Gastroesophageal sphincter (tissue), 4 donors: ENCODE measurements around the gene KIR2DL3. TPM values are rescaled to one million over a fixed set of nuclear protein-coding genes. Genes with fewer than 3 reads are reported as not detected.
"Not testable (repeated sequence)": the region's sequence is repeated elsewhere in the genome, so short reads cannot be mapped to it uniquely, and the experiment has no call there.

Experiments used
- ATAC-seq: fragments of 150-250 bp; one replicate; pipeline ENCODE4 v1.9.1; 2016; ENCODE audit warnings: mild to moderate bottlenecking, moderate library complexity
- H3K27ac ChIP-seq, 4 donors: fragments of 200-600 bp; sonication (generic) in 3 of 4; 1 replicate in 3 of 4; 2 replicates in 1 of 4; pipeline ENCODE4 v1.5.1; 2016 to 2019
- H3K27me3 ChIP-seq: fragments of 200-600 bp; sonication (generic); one replicate; pipeline ENCODE4 v1.5.1; 2019
- H3K36me3 ChIP-seq, 2 donors: fragments of 200-600 bp; sonication (generic); one replicate each; pipeline ENCODE4 v1.5.1; 2019; ENCODE audit warnings: control low read depth in 1 of 2
- H3K4me1 ChIP-seq, 3 donors: fragments of 200-600 bp; sonication (generic); 1 replicate in 2 of 3; 2 replicates in 1 of 3; pipeline ENCODE4 v1.5.1; 2016 to 2019; ENCODE audit warnings: control low read depth in 2 of 3
- H3K4me3 ChIP-seq, 2 donors: fragments of 200-600 bp; sonication (generic); one replicate each; pipeline ENCODE4 v1.5.1; 2019; ENCODE audit warnings: mild to moderate bottlenecking in 1 of 2, moderate library complexity in 1 of 2
- H3K9me3 ChIP-seq, 3 donors: fragments of 200-600 bp; sonication (generic); one replicate each; pipeline ENCODE4 v1.5.1; 2017 to 2019; ENCODE audit warnings: control low read depth in 2 of 3
- WGBS, 2 donors: methylation state at CpG; one replicate each; pipeline ENCODE4 v1.1.5; 2018; ENCODE audit warnings: low coverage in 1 of 2; 5-methylcytosine and 5-hydroxymethylcytosine counted together
- total RNA-seq, 4 donors: library from RNA; depleted of rRNA; stranded (reverse); fragments of >200 nt; gene quantifications; one replicate each; pipeline ENCODE4 v1.1.0, GENCODE V29; 2016

The KIR2DL3 gene
- total RNA-seq, 4 donors from 2014 or later: 0.25 TPM; not detected in 3

- not testable (repeated sequence) for H3K9me3 ChIP-seq, H3K4me1 ChIP-seq, H3K4me3 ChIP-seq, H3K27ac ChIP-seq, H3K36me3 ChIP-seq, ATAC-seq
- WGBS, 2 donors: no CpG with 5 or more reads among the region's 12 CpGs
- peaks cover 12% of the 10 kb centered on the region for H3K27me3 ChIP-seq
Measured at GRCh38 chr19:54756204-54757110, 18.1 kb downstream of the KIR2DL3 start.

- not testable (repeated sequence) for ATAC-seq, H3K9me3 ChIP-seq, H3K4me1 ChIP-seq, H3K27ac ChIP-seq, H3K36me3 ChIP-seq, H3K4me3 ChIP-seq
- WGBS, 2 donors: 17% methylated on average over 1 of the region's 6 CpGs; no CpG with 5 or more reads in 1 of the 2 donors
- H3K27me3 ChIP-seq: peaks cover 12% of the 10 kb centered on the region
Measured at GRCh38 chr19:54758577-54758976, 20.3 kb downstream of the KIR2DL3 start.

GRCh38 chr19:54764219-54764618 is 25.9 kb downstream of the KIR2DL3 start:
- not testable (repeated sequence) for ATAC-seq, H3K4me1 ChIP-seq, H3K27me3 ChIP-seq, H3K36me3 ChIP-seq, H3K4me3 ChIP-seq, H3K27ac ChIP-seq
- WGBS, 2 donors: 46 to 80% methylated on average over 1 to 2 of the region's 8 CpGs
- H3K9me3 ChIP-seq: peaks cover 0 to 12% (median 0%) of the 10 kb centered on the region in 3 donors

- ATAC-seq, H3K4me1 ChIP-seq, H3K27me3 ChIP-seq, H3K27ac ChIP-seq, H3K4me3 ChIP-seq, H3K36me3 ChIP-seq: not testable (repeated sequence)
- peaks cover 0 to 12% (median 0%) of the 10 kb centered on the region in 3 donors for H3K9me3 ChIP-seq
- WGBS, 2 donors: 64 to 80% methylated on average over 1 to 3 of the region's 4 CpGs
Measured at GRCh38 chr19:54766464-54766863, 28.2 kb downstream of the KIR2DL3 start.

GRCh38 chr19:54769646-54770045 is 31.3 kb downstream of the KIR2DL3 start, which contains the start of gene KIR2DL1:
Gene KIR2DL1, plus strand, starts transcription at chr19:54769793. Its CDS starts 58 bp downstream, at chr19:54769851.
- H3K27me3 ChIP-seq, ATAC-seq, H3K4me3 ChIP-seq, H3K4me1 ChIP-seq, H3K27ac ChIP-seq, H3K36me3 ChIP-seq: not testable (repeated sequence)
- peaks cover 0 to 12% (median 0%) of the 10 kb centered on the region in 3 donors for H3K9me3 ChIP-seq
- WGBS, 2 donors: 92% methylated on average over 6 of the region's 15 CpGs; no CpG with 5 or more reads in 1 of the 2 donors

DNA sequence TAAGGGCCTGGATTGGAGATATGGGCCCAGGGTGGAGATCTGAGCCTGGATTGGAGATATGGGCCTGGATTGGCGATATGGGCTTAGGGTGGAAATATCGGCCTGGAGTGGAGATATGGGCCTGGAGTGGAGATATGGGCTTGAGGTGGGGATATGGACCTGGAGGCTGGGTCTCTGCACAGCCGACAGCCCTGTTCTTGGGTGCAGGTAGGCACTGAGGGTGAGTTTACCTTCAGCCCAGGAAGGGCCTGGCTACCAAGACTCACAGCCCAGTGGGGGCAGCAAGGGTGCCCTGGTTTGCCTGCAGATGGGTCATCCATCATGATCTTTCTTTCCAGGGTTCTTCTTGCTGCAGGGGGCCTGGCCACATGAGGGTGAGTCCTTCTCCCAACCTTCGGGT is 32.2 kb downstream of the KIR2DL3 start:
- not testable (repeated sequence) for H3K27me3 ChIP-seq, H3K4me1 ChIP-seq, ATAC-seq, H3K9me3 ChIP-seq, H3K4me3 ChIP-seq, H3K36me3 ChIP-seq, H3K27ac ChIP-seq
- WGBS, 2 donors: 71 to 78% methylated on average over 2 to 3 of the region's 4 CpGs

DNA sequence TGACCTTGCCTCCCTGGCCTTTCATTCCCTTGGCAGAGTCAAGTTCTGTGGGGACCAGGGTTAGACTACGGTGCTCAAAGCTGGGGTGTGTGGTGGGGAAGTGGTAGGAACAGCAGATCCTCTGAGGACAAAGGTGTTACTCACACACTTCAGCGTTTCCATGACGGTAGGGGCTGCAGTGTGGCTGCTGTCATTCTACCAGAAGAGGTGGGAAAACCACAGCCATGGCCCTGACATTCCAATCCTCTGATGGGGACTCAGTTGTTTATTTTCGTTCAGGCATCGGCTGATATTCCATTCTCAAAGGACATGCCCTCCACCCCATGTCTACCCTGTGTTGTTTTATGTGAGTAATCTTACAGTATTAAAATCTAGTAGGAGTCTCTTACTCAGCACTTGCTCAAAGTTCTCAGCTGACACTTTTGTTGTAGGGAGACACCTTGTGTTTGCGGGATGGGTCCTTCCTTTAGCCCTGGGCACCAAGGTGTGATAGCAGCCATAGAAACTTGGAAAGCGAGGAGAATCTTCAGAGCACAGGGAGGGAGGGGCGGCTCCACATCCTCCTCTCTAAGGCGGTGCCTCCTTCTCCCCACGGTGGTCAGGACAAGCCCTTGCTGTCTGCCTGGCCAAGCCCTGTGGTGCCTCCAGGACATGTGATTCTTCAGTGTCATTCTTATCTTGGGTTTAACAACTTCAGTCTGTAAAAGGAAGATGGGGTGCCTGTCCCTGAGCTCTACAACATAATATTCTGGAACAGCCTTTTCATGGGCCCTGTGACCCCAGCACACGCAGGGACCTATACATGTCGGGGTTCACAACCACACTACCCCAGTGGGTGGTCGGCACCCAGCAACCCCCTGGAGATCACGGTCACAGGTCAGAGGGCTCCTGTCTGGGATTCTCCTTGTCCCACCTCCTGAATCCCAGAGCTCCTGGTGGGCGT is 33.0 kb downstream of the KIR2DL3 start:
- not testable (repeated sequence) for H3K4me3 ChIP-seq, H3K27ac ChIP-seq, H3K4me1 ChIP-seq, H3K27me3 ChIP-seq, ATAC-seq, H3K36me3 ChIP-seq, H3K9me3 ChIP-seq
- WGBS, 2 donors: 76 to 80% methylated on average over 8 to 9 of the region's 15 CpGs

DNA sequence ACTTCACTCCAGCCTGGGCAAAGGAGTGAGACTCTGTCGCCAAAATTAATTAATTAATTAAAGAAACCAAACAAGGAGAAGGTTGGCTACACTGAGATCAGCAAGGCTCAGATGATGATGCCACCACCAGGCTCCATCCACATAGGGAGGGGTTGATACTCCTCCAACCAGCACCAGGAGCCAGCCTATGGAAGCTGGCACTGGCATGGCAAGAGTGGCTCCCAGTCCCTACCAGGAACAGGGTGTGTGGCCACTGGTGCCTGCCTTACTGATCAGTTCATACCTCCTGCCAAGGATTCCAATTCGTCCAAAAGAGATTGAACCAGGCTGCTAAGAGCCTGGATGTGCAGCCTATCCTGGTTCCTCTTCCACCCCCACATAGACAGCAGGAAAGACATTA is 34.4 kb downstream of the KIR2DL3 start:
- not testable (repeated sequence) for H3K4me3 ChIP-seq, ATAC-seq
- 34% methylated on average over 2 of the region's 2 CpGs; no CpG with 5 or more reads in 1 of the 2 donors for WGBS, 2 donors

DNA sequence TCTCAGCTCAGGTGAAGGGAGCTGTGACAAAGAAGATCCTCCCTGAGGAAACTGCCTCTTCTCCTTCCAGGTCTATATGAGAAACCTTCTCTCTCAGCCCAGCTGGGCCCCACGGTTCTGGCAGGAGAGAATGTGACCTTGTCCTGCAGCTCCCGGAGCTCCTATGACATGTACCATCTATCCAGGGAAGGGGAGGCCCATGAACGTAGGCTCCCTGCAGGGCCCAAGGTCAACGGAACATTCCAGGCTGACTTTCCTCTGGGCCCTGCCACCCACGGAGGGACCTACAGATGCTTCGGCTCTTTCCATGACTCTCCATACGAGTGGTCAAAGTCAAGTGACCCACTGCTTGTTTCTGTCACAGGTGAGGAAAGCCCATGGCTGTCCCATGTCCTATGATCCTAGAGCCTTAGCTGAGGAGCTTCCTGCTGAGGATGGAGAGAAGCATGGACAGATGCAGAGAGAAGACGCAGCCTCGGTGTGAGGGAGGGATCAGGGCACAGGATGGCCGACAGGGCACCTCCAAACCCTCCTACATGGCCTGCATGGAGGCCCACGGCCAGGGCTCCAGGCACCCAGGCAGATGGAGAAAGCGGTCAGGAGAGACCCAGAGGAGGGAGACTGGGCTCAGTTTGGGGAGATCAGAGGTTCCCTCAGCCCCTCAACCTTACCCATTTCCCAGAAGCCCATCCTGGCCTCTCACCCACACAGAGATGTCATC is 36.9 kb downstream of the KIR2DL3 start:
- not testable (repeated sequence) for H3K36me3 ChIP-seq, H3K4me3 ChIP-seq, H3K27ac ChIP-seq, H3K27me3 ChIP-seq, ATAC-seq, H3K4me1 ChIP-seq, H3K9me3 ChIP-seq
- 73 to 78% methylated on average over 7 to 8 of the region's 12 CpGs for whole genome bisulfite sequencing, 2 donors

More for the DNA sequence above, 34.4 kb downstream of the KIR2DL3 start:
- H3K9me3 ChIP-seq, H3K4me1 ChIP-seq, H3K27me3 ChIP-seq, H3K27ac ChIP-seq, H3K36me3 ChIP-seq: not testable (repeated sequence)

DNA sequence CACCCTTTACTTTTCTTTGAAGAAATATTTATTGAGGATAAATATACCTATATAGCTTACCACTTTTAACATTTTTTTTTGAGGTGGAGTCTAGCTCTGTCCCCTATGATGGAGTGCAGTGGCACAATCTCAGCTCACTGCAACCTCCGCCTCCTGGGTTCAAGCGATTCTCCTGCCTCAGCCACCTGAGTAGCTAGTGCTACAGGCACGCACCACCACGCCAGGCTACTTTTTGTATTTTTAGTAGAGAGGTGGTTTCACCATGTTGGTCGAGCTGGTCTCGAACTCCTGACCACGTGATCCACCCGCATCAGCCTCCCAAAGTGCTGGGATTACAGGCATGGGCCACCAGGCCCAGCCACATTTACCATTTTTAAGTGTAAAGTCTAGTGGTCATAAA is 37.5 kb downstream of the KIR2DL3 start:
- H3K27me3 ChIP-seq, H3K4me1 ChIP-seq, H3K4me3 ChIP-seq, H3K27ac ChIP-seq, H3K36me3 ChIP-seq, ATAC-seq, H3K9me3 ChIP-seq: not testable (repeated sequence)
- WGBS, 2 donors: 60 to 89% methylated on average over 7 to 8 of the region's 8 CpGs

DNA sequence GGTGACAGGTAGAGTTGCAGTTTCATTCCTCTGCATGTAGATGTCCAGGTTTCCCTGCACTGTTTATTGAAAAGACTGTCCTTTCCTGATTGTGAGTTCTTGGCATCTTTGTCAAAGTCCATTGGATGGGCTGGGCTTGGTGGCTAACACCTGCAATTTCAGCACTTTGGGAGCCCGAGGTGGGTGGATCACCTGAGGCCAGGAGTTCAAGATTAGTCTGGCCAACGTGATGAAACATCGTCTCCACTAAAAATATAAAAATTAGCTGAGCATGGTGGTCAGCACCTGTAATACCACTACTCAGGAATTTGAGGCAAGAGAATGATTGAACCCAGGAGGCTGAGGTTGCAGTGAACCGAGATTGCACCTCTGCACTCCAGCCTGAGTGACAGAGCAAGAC is 39.5 kb downstream of the KIR2DL3 start:
- not testable (repeated sequence) for H3K9me3 ChIP-seq, H3K4me3 ChIP-seq

DNA sequence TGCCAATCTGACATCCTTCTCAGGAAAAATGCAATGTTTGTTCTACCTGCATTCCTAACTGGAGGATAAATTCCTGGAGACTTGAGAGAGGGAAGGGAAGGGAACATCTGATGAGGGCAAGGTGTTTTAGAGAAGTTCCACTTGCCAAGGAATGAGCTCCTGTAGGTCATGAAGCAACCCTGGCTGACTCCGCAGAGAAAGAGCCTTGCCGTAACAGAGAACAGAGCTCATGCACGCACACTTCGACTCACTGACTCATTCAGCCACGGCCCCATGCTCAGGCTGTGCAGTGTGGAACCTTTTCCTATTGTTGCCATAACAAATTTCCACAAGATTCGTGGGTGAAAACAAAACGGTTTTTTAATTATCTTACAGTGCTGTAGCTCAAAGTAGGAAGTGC is 40.6 kb downstream of the KIR2DL3 start:
- not testable (repeated sequence) for H3K36me3 ChIP-seq, H3K4me1 ChIP-seq, H3K4me3 ChIP-seq, H3K9me3 ChIP-seq, ATAC-seq, H3K27me3 ChIP-seq, H3K27ac ChIP-seq
- WGBS, 2 donors: 67 to 70% methylated on average over 4 to 7 of the region's 7 CpGs

More for the DNA sequence above, 39.5 kb downstream of the KIR2DL3 start:
- 34 to 68% methylated on average over 2 of the region's 4 CpGs for WGBS, 2 donors
- H3K27ac ChIP-seq, H3K4me1 ChIP-seq, H3K36me3 ChIP-seq, ATAC-seq, H3K27me3 ChIP-seq: not testable (repeated sequence)
